ENCODE results near the gene ETV3L. TPM values are rescaled to one million over a fixed set of nuclear protein-coding genes. Genes with fewer than 3 reads are reported as not detected.
A peak's percentile ranks its signal among the peaks of the same experiment; 100 is the strongest.

ETV3L gene
- total and polyA plus RNA-seq, 2 donors: 0.14 to 1.0 TPM

DNA sequence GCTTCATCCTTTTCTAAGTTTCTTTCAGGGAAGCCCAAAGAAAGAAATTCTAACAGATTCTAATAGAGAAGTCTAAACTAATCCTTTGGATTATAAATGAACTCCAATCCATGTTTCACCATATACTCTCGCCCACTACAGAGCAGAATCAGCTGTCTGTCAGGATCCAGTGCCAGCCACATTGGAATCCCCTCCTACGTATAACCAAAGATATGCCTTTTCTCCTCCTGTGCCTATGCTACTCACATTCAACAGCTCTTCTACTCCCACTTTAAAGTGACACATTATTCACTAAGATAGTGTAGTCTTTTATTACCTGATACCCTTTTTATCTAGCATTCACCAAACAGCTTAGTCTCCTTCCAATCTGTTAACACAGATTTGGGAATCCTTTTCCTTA, 35.5 kb upstream of the ETV3L start:
- no peak for DNase-seq (ENCODE audit: low read depth in 6 of 9, low spot score in 9 of 9)
- H3K27ac ChIP-seq (ENCODE audit: low read depth in 1 of 2, low read length in 1 of 2): no peak overlapping the region
- H3K27me3 ChIP-seq (ENCODE audit: control insufficient read depth in 2 of 2, insufficient read depth in 1 of 2, low read length in 1 of 2): peaks cover 4 to 15% of the 10 kb centered on the region in 2 donors
- no peaks in the 10 kb centered on the region for H3K9me3 ChIP-seq (ENCODE audit: control insufficient read depth in 2 of 2, insufficient read depth in 1 of 2, low read length in 1 of 2)
- peaks cover 24 to 38% of the 10 kb centered on the region in 2 donors for H3K36me3 ChIP-seq (ENCODE audit: control insufficient read depth in 2 of 2, insufficient read depth in 2 of 2, low read length in 1 of 2)
- peaks cover 22 to 37% of the 10 kb centered on the region in 2 donors for H3K4me1 ChIP-seq (ENCODE audit: control insufficient read depth in 2 of 2, insufficient read depth in 2 of 2, low read length in 2 of 2)
- WGBS: 95% methylated on average over 2 of the region's 2 CpGs
- H3K4me3 ChIP-seq (ENCODE audit: low read length in 2 of 2): no peak overlapping the region

DNA sequence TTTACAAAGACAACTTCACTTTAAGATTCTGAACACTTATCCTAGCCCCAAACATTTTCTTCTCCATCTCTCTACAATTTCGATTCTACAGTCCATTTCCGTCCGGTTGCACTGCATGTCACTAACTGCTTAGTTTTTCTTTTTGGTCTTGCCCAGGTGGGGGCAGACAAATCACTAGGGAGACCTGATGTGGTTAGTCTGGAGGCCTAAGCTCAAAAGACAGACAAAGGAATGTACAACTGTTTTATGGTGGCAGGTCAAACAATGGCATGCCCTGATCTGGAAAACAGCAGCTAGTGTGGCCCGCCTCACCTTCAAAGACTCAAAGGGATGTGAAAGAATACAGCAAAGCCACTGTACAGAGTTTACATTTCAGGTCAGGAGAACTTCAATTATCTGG, 34.8 kb upstream of the ETV3L start:
- H3K4me1 ChIP-seq (ENCODE audit: control insufficient read depth in 2 of 2, insufficient read depth in 2 of 2, low read length in 2 of 2): peaks cover 22 to 37% of the 10 kb centered on the region in 2 donors
- no peak overlapping the region for H3K27ac ChIP-seq (ENCODE audit: low read depth in 1 of 2, low read length in 1 of 2)
- 94% methylated on average over 4 of the region's 4 CpGs for WGBS
- no peak for DNase-seq (ENCODE audit: low read depth in 6 of 9, low spot score in 9 of 9)
- H3K4me3 ChIP-seq (ENCODE audit: low read length in 2 of 2): no peak overlapping the region
- H3K27me3 ChIP-seq (ENCODE audit: control insufficient read depth in 2 of 2, insufficient read depth in 1 of 2, low read length in 1 of 2): peaks cover 4 to 15% of the 10 kb centered on the region in 2 donors
- no peaks in the 10 kb centered on the region for H3K9me3 ChIP-seq (ENCODE audit: control insufficient read depth in 2 of 2, insufficient read depth in 1 of 2, low read length in 1 of 2)
- peaks cover 24 to 38% of the 10 kb centered on the region in 2 donors for H3K36me3 ChIP-seq (ENCODE audit: control insufficient read depth in 2 of 2, insufficient read depth in 2 of 2, low read length in 1 of 2)

DNA sequence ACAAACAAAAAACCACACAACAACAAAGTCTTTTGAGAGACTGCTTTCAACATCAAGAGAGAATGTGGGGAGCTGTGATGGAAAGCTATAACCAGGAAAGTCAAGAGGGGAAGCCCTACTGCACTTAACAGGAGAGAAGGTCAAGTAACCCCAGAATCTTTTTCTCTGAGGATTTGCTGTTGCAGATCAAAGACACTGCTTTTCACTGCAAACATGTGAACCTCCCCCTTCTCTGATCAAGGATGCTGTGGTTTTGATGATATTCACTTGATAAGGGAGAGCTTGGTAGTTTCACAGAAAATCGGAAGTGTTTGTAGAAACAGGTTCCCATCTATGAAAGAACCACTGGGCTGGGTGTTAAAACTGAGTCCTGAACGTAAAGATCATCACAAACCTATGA, 33.8 kb upstream of the ETV3L start:
- Histone ChIP-seq H3K27ac (ENCODE audit: low read depth in 1 of 2, low read length in 1 of 2) (no peak overlapping the region), H3K27me3 (ENCODE audit: control insufficient read depth in 2 of 2, insufficient read depth in 1 of 2, low read length in 1 of 2) (peaks cover 0 to 6% of the 10 kb centered on the region in 2 donors), H3K9me3 (ENCODE audit: control insufficient read depth in 2 of 2, insufficient read depth in 1 of 2, low read length in 1 of 2) (no peaks in the 10 kb centered on the region), H3K4me1 (ENCODE audit: control insufficient read depth in 2 of 2, insufficient read depth in 2 of 2, low read length in 2 of 2) (peaks cover 19 to 30% of the 10 kb centered on the region in 2 donors), H3K36me3 (ENCODE audit: control insufficient read depth in 2 of 2, insufficient read depth in 2 of 2, low read length in 1 of 2) (peaks cover 24 to 38% of the 10 kb centered on the region in 2 donors), H3K4me3 (ENCODE audit: low read length in 2 of 2) (no peak overlapping the region)
- WGBS: 7% methylated on average over 2 of the region's 2 CpGs
- DNase-seq (ENCODE audit: low read depth in 6 of 9, low spot score in 9 of 9): peak in 8 of 9 donors; percentile 30 to 87 (median 64)

DNA sequence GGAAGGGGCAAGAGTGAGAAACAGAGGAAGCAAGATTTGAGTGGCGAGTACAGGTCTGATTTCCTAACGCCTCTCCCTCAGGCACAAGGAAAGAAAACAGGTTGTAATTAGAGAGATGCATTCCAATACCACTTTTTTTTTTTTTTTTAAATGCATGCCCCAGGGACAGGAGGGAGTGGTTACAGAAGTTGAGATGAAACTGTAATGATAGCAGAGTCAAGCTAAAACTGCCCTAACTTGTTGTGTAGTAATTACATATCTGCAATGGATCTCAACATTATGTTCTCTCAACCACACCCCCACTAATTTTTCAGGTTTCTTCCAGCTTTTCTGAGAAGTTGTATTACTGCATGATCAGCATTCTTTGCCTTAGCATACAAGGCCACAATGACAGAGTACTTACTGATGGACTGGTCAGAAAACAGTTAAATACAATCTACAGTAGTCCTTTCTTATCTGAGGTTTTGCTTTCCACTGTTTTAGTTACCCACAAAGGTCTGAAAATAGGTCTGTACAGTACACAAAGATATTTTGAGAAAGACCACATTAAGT, 33.1 kb upstream of the ETV3L start:
- DNase-seq (ENCODE audit: low read depth in 6 of 9, low spot score in 9 of 9): no peak
- H3K4me1 ChIP-seq (ENCODE audit: control insufficient read depth in 2 of 2, insufficient read depth in 2 of 2, low read length in 2 of 2): peaks cover 18 to 30% of the 10 kb centered on the region in 2 donors
- H3K9me3 ChIP-seq (ENCODE audit: control insufficient read depth in 2 of 2, insufficient read depth in 1 of 2, low read length in 1 of 2): no peaks in the 10 kb centered on the region
- H3K4me3 ChIP-seq (ENCODE audit: low read length in 2 of 2): no peak overlapping the region
- WGBS: 76% methylated on average over 2 of the region's 2 CpGs
- peaks cover 29 to 40% of the 10 kb centered on the region in 2 donors for H3K36me3 ChIP-seq (ENCODE audit: control insufficient read depth in 2 of 2, insufficient read depth in 2 of 2, low read length in 1 of 2)
- peak overlapping the region in 1 of 2 donors; percentile 1 for H3K27ac ChIP-seq (ENCODE audit: low read depth in 1 of 2, low read length in 1 of 2)
- peaks cover 0 to 3% of the 10 kb centered on the region in 2 donors for H3K27me3 ChIP-seq (ENCODE audit: control insufficient read depth in 2 of 2, insufficient read depth in 1 of 2, low read length in 1 of 2)

DNA sequence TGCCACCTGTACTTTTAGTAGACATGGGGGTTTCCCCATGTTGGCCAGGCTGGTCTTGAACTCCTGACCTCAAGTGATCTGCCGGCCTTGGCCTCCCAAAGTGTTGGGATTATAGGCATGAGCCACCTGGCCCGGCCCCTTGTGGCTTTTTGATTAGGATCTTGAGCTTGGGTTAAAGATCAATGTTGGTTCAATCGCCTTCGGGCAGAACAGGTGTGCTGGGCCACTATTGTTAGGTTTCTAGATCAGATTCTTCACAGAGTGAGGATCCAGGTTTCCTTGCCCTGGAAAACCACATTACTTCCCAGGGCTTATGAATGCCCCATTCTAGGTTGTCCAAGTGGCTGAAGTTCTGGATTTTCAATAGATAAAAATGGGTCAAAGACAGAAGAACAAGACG, 32.5 kb upstream of the ETV3L start:
- peaks cover 29 to 40% of the 10 kb centered on the region in 2 donors for H3K36me3 ChIP-seq (ENCODE audit: control insufficient read depth in 2 of 2, insufficient read depth in 2 of 2, low read length in 1 of 2)
- no peak for DNase-seq (ENCODE audit: low read depth in 6 of 9, low spot score in 9 of 9)
- H3K4me1 ChIP-seq (ENCODE audit: control insufficient read depth in 2 of 2, insufficient read depth in 2 of 2, low read length in 2 of 2): peaks cover 12 to 26% of the 10 kb centered on the region in 2 donors
- H3K9me3 ChIP-seq (ENCODE audit: control insufficient read depth in 2 of 2, insufficient read depth in 1 of 2, low read length in 1 of 2): no peaks in the 10 kb centered on the region
- WGBS: 91% methylated on average over 5 of the region's 5 CpGs
- H3K27ac ChIP-seq (ENCODE audit: low read depth in 1 of 2, low read length in 1 of 2): no peak overlapping the region
- no peak overlapping the region for H3K4me3 ChIP-seq (ENCODE audit: low read length in 2 of 2)
- H3K27me3 ChIP-seq (ENCODE audit: control insufficient read depth in 2 of 2, insufficient read depth in 1 of 2, low read length in 1 of 2): no peaks in the 10 kb centered on the region

DNA sequence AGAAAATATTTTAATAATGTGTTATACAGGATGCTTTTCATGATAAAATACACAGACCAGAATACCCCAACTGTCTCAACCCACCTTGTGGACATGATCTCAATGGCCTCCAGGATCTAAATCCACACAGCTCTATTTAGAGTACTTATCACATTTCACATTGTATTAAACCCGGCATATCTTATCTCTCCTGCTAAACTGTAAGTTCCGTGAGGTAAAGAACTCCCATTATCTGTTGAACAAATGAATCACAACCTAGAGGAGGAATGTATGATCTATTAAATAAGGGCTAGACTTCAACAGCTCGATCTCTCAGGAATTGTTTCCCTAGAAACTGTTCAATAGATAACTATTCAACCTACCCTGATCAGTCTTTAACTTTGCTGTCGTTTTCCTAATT, 31.7 kb upstream of the ETV3L start:
- WGBS: 97% methylated on average over 4 of the region's 4 CpGs
- peaks cover 32 to 40% of the 10 kb centered on the region in 2 donors for H3K36me3 ChIP-seq (ENCODE audit: control insufficient read depth in 2 of 2, insufficient read depth in 2 of 2, low read length in 1 of 2)
- H3K4me1 ChIP-seq (ENCODE audit: control insufficient read depth in 2 of 2, insufficient read depth in 2 of 2, low read length in 2 of 2): peaks cover 11 to 26% of the 10 kb centered on the region in 2 donors
- no peaks in the 10 kb centered on the region for H3K27me3 ChIP-seq (ENCODE audit: control insufficient read depth in 2 of 2, insufficient read depth in 1 of 2, low read length in 1 of 2)
- H3K27ac ChIP-seq (ENCODE audit: low read depth in 1 of 2, low read length in 1 of 2): no peak overlapping the region
- no peak overlapping the region for H3K4me3 ChIP-seq (ENCODE audit: low read length in 2 of 2)
- DNase-seq (ENCODE audit: low read depth in 6 of 9, low spot score in 9 of 9): no peak
- no peaks in the 10 kb centered on the region for H3K9me3 ChIP-seq (ENCODE audit: control insufficient read depth in 2 of 2, insufficient read depth in 1 of 2, low read length in 1 of 2)

DNA sequence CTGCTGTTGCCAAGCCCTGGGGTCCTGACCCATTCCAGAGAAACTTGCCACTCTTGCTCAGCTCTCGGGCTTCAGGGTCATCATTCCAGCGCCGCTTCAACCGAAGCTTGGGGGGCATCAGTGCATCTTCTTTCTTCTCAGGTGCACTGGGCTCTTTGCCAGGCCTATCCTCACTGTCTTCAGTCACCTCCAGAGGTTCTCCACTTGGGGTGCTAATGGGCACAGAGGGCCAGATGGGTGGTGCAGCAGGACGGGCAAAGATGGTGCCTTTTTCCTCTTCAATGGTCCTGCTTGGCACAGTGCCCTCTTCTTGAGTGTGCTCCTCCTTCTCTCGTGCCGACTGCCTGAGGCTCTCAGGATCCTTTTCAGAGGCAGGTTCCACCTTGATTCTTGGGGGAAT, 25.2 kb upstream of the ETV3L start:
- Histone ChIP-seq H3K27me3 (ENCODE audit: control insufficient read depth in 2 of 2, insufficient read depth in 1 of 2, low read length in 1 of 2) (no peaks in the 10 kb centered on the region), H3K36me3 (ENCODE audit: control insufficient read depth in 2 of 2, insufficient read depth in 2 of 2, low read length in 1 of 2) (peaks cover 25 to 39% of the 10 kb centered on the region in 2 donors), H3K4me1 (ENCODE audit: control insufficient read depth in 2 of 2, insufficient read depth in 2 of 2, low read length in 2 of 2) (no peaks in the 10 kb centered on the region), H3K4me3 (ENCODE audit: low read length in 2 of 2) (no peak overlapping the region), H3K27ac (ENCODE audit: low read depth in 1 of 2, low read length in 1 of 2) (no peak overlapping the region), H3K9me3 (ENCODE audit: control insufficient read depth in 2 of 2, insufficient read depth in 1 of 2, low read length in 1 of 2) (no peaks in the 10 kb centered on the region)
- WGBS: 96% methylated on average over 7 of the region's 7 CpGs
- DNase-seq (ENCODE audit: low read depth in 6 of 9, low spot score in 9 of 9): no peak

DNA sequence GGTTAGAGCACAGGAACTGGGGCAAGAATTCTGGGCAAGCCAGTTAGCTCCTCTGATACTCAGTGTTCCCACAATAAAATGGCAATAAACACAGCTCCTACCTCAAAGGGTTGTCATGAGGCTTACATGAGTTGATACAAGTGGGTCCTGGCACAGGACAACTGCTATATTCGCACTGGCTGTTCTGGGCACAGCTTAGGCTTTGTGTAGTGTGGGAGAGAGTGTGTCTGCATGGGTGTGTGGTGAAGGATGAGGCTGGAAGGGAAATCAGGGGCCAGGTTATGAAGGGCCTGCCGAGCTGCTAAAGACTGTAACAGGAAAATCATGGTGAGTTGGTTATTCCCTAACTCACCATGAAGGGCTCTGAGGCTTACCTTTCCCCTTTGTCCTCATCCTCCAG, 19.8 kb upstream of the ETV3L start:
- DNase-seq (ENCODE audit: low read depth in 6 of 9, low spot score in 9 of 9): no peak
- Histone ChIP-seq H3K4me3 (ENCODE audit: low read length in 2 of 2) (no peak overlapping the region), H3K36me3 (ENCODE audit: control insufficient read depth in 2 of 2, insufficient read depth in 2 of 2, low read length in 1 of 2) (peaks cover 0 to 21% of the 10 kb centered on the region in 2 donors), H3K27me3 (ENCODE audit: control insufficient read depth in 2 of 2, insufficient read depth in 1 of 2, low read length in 1 of 2) (peaks cover 0 to 2% of the 10 kb centered on the region in 2 donors), H3K27ac (ENCODE audit: low read depth in 1 of 2, low read length in 1 of 2) (no peak overlapping the region), H3K9me3 (ENCODE audit: control insufficient read depth in 2 of 2, insufficient read depth in 1 of 2, low read length in 1 of 2) (no peaks in the 10 kb centered on the region), H3K4me1 (ENCODE audit: control insufficient read depth in 2 of 2, insufficient read depth in 2 of 2, low read length in 2 of 2) (peaks cover 0 to 11% of the 10 kb centered on the region in 2 donors)
- WGBS: 98% methylated on average over 2 of the region's 2 CpGs

DNA sequence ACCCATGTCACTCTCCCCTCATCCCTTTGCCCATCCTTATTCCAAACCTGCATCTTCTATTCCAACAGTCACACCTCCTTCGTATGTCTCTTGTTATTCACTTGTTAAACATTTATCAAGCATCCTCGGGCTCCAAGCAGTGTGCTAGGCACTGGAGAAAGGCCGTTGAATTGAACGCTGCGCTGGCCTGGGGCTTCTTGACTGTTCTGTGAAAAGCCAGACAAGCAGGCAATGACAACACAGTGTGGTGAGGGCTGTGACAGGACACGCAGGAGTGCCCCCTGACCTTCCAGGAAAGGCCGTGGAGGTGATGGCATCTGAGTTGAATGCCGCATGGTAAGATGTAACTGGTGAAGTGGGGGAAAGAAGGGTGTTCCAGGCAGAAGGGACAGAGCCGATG, 19.4 kb upstream of the ETV3L start:
- H3K36me3 ChIP-seq (ENCODE audit: control insufficient read depth in 2 of 2, insufficient read depth in 2 of 2, low read length in 1 of 2): peaks cover 0 to 17% of the 10 kb centered on the region in 2 donors
- H3K4me1 ChIP-seq (ENCODE audit: control insufficient read depth in 2 of 2, insufficient read depth in 2 of 2, low read length in 2 of 2): peaks cover 0 to 11% of the 10 kb centered on the region in 2 donors
- H3K4me3 ChIP-seq (ENCODE audit: low read length in 2 of 2): no peak overlapping the region
- no peak for DNase-seq (ENCODE audit: low read depth in 6 of 9, low spot score in 9 of 9)
- H3K27me3 ChIP-seq (ENCODE audit: control insufficient read depth in 2 of 2, insufficient read depth in 1 of 2, low read length in 1 of 2): peaks cover 0 to 4% of the 10 kb centered on the region in 2 donors
- H3K27ac ChIP-seq (ENCODE audit: low read depth in 1 of 2, low read length in 1 of 2): no peak overlapping the region
- 98% methylated on average over 9 of the region's 9 CpGs for WGBS
- H3K9me3 ChIP-seq (ENCODE audit: control insufficient read depth in 2 of 2, insufficient read depth in 1 of 2, low read length in 1 of 2): no peaks in the 10 kb centered on the region
